Esophagus squamous epithelium (tissue), 5 donors: ENCODE measurements around the gene EFCAB7. TPM values are rescaled to one million over a fixed set of nuclear protein-coding genes. Genes with fewer than 3 reads are reported as not detected.

Experiments used
- DNase-seq: peaks from one replicate; lab custom pipeline; 2025; lab: John Stamatoyannopoulos, UW
- H3K27ac ChIP-seq, 4 donors: fragments of 200-600 bp; sonication (generic); one replicate each; pipeline ENCODE4 v1.5.1; 2016 to 2019; ENCODE audit warnings: mild to moderate bottlenecking in 1 of 4
- H3K27me3 ChIP-seq, 4 donors: fragments of 200-600 bp; sonication (generic); 1 replicate in 3 of 4; 2 replicates in 1 of 4; pipeline versions ENCODE4 v1.5.1 to v1.6.0; 2017 to 2021; ENCODE audit warnings: antibody characterized with exemption in 1 of 4
- H3K36me3 ChIP-seq, 3 donors: fragments of 200-600 bp; sonication (generic); one replicate each; pipeline ENCODE4 v1.5.1; 2016 to 2019
- H3K4me1 ChIP-seq, 3 donors: fragments of 200-600 bp; sonication (generic); one replicate each; pipeline ENCODE4 v1.5.1; 2017 to 2019
- H3K4me3 ChIP-seq, 4 donors: fragments of 200-600 bp; sonication (generic); 1 replicate in 3 of 4; 2 replicates in 1 of 4; pipeline ENCODE4 v1.5.1; 2016 to 2019; ENCODE audit warnings: mild to moderate bottlenecking in 2 of 4, moderate library complexity in 1 of 4
- H3K9me3 ChIP-seq, 3 donors: fragments of 200-600 bp; sonication (generic); one replicate each; pipeline ENCODE4 v1.5.1; 2016 to 2019
- CTCF ChIP-seq, 6 experiments: fragments of 450-650 bp in 4 of 6; fragments of 200-600 bp in 2 of 6; sonication (generic) in 2 of 6; IDR thresholded peaks; one replicate each; pipeline ENCODE4 v1.5.1; 2016 to 2019; ENCODE audit warnings: antibody characterized with exemption in 6 of 6, mild to moderate bottlenecking in 4 of 6, moderate library complexity in 4 of 6
- POLR2A ChIP-seq, 4 donors: fragments of 450-650 bp; IDR thresholded peaks; one replicate each; pipeline ENCODE4 v1.6.1; 2017; ENCODE audit warnings: antibody characterized with exemption in 4 of 4, mild to moderate bottlenecking in 4 of 4, moderate library complexity in 3 of 4
- WGBS, 2 donors: methylation state at CpG; one replicate each; pipeline ENCODE4 v1.1.5; 2018; 5-methylcytosine and 5-hydroxymethylcytosine counted together
- intact Hi-C: fragments of 100-400 bp; cut with DNase I; formaldehyde crosslinking; loops from one replicate; pipeline ENCODE4 v1.15.0; 2022
- total RNA-seq, 4 donors: library from RNA; depleted of rRNA; stranded (reverse); fragments of >200 nt; gene quantifications; one replicate each; pipeline ENCODE4 v1.1.0, GENCODE V29; 2016
- donor health status: DM: yes; HTN: yes; CAD: no.

The EFCAB7 gene
- total RNA-seq, 4 donors from 2014 or later: 1.1 to 4.2 (median 2.7) TPM

DNA sequence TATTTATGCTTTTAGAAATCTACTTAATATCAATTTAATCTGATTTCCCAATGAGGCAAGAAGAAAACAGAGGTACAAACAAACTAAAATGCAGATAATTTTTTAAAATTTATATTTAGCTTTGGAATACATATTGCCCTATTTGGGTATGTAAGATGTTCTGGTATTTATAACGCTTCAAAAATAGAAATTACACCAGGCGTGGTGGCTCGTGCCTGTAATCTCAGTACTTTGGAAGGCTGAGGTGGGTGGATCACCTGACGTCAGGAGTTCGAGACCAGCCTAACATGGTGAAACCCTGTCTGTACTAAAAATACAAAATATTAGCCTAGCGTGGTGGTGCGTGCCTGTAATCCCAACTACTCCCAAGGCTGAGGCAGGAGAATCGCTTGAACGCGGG is 13.6 kb upstream of the EFCAB7 start:
- no peaks in the 10 kb centered on the region for H3K4me1 ChIP-seq
- H3K4me3 ChIP-seq: no peak overlapping the region
- no peaks in the 10 kb centered on the region for H3K27me3 ChIP-seq
- no peak overlapping the region for H3K27ac ChIP-seq
- H3K36me3 ChIP-seq: peaks cover 0 to 28% (median 0%) of the 10 kb centered on the region in 3 donors
- intact Hi-C loops: no loop called here
- no peaks in the 10 kb centered on the region for H3K9me3 ChIP-seq
- no peak for DNase-seq
- WGBS, 2 donors: 85 to 87% methylated on average over 10 of the region's 10 CpGs
- TF ChIP-seq CTCF (IDR thresholded peaks at IDR 0.05): no peak
- TF ChIP-seq POLR2A (IDR thresholded peaks at IDR 0.05): no peak

GRCh38 chr1:63512584-63512983 is 10.7 kb upstream of the EFCAB7 start:
- intact Hi-C loops: no loop called here
- peaks cover 0 to 15% (median 0%) of the 10 kb centered on the region in 3 donors for H3K36me3 ChIP-seq
- H3K27ac ChIP-seq: no peak overlapping the region
- H3K9me3 ChIP-seq: no peaks in the 10 kb centered on the region
- TF ChIP-seq CTCF (IDR thresholded peaks at IDR 0.05): no peak
- TF ChIP-seq POLR2A (IDR thresholded peaks at IDR 0.05): no peak
- no peaks in the 10 kb centered on the region for H3K4me1 ChIP-seq
- DNase-seq: no peak
- H3K4me3 ChIP-seq: no peak overlapping the region
- H3K27me3 ChIP-seq: no peaks in the 10 kb centered on the region

DNA sequence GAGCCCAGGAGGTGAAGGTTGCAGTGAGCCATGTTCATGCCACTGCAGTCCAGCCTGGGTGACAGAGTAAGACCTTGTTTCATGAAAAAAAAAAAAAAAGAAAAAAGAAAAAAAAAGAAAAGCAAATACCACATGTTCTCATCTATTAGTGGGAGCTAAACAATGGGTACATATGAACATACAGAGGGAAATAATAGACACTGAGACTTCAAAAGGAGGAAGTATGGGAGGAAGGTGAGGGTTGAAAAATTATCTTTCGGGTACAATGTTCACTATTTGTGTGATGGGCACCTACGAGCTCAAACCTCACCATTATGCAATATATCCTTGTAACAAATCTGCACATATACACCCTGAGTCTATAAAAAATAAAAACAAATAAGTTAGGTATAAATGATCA is 6.7 kb upstream of the EFCAB7 start:
- no peaks in the 10 kb centered on the region for H3K9me3 ChIP-seq
- WGBS, 2 donors: 77 to 79% methylated on average over 2 of the region's 2 CpGs
- intact Hi-C loops: no loop called here
- no peak overlapping the region for H3K27ac ChIP-seq
- H3K36me3 ChIP-seq: no peaks in the 10 kb centered on the region
- DNase-seq: no peak
- H3K27me3 ChIP-seq: no peaks in the 10 kb centered on the region
- no peak overlapping the region for H3K4me3 ChIP-seq
- TF ChIP-seq POLR2A (IDR thresholded peaks at IDR 0.05): no peak
- TF ChIP-seq CTCF (IDR thresholded peaks at IDR 0.05): no peak
- H3K4me1 ChIP-seq: peaks cover 0 to 2% (median 0%) of the 10 kb centered on the region in 3 donors

DNA sequence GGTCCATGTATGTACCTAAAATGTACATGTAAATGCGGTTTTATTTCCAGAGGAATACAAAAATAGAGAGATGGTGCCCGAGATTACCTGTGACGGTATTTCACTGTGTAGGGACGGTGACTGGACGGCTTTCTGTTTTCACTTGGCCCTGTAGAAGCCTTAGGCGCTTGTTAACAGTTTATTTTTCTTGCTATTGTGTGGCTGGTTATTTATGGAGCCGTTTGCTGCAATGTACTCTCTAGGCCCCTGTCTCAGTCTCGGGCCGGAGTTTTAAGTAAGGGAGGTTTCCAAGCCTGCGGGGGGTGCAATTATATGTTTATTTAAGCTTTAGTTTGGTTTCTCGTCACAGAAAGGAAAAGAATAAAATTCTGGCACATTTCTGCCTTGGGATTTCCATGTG is 413 bp downstream of the EFCAB7 start:
- Histone ChIP-seq H3K4me3 (peak overlapping the region; percentile 55 to 82 (median 73)), H3K4me1 (peaks cover 0 to 26% (median 5%) of the 10 kb centered on the region in 3 donors), H3K27me3 (no peaks in the 10 kb centered on the region), H3K27ac (peak overlapping the region; percentile 81 to 98 (median 95)), H3K36me3 (peaks cover 0 to 18% (median 0%) of the 10 kb centered on the region in 3 donors), H3K9me3 (no peaks in the 10 kb centered on the region)
- WGBS, 2 donors: 0% methylated on average over 11 of the region's 11 CpGs
- intact Hi-C loops: loop anchor here (10.0 kb wide), 1 partner anchor 209 kb away; no protein-coding TSS in a partner anchor
- no peak for TF ChIP-seq CTCF (IDR thresholded peaks at IDR 0.05)
- TF ChIP-seq POLR2A (IDR thresholded peaks at IDR 0.05): no peak
- DNase-seq: no peak

- peaks cover 0 to 18% (median 0%) of the 10 kb centered on the region in 3 donors for H3K36me3 ChIP-seq
- intact Hi-C loops: loop anchor here (10.0 kb wide), 1 partner anchor 209 kb away; no protein-coding TSS in a partner anchor
- peak overlapping the region in 3 of 4 donors; percentile 81 to 97 (median 93) for H3K27ac ChIP-seq
- WGBS, 2 donors: 41 to 50% methylated on average over 3 of the region's 3 CpGs
- peak overlapping the region; percentile 55 to 82 (median 73) for H3K4me3 ChIP-seq
- H3K9me3 ChIP-seq: no peaks in the 10 kb centered on the region
- H3K27me3 ChIP-seq: no peaks in the 10 kb centered on the region
- TF ChIP-seq POLR2A (IDR thresholded peaks at IDR 0.05): no peak
- no peak for DNase-seq
- H3K4me1 ChIP-seq: peaks cover 0 to 26% (median 5%) of the 10 kb centered on the region in 3 donors
These were observed 876 bp downstream of the EFCAB7 start for GRCh38 chr1:63524201-63524600.

DNA sequence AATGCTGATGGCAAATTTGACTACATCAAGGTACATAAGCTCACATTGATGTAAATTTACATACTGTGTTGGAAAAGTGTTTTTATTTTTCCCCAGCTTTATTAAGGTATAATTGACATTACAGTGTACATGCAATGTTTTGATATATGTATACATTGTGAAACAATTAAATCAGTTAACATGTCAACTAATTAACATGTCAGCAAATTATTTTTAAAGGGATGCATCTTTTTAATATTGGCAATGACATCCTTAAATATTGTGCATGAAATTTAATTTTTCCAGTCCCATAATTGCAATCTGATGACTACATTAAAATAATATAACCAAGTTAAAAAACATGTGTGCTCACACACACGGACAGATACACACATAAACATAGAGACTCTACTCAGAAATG is 9.4 kb downstream of the EFCAB7 start:
- DNase-seq: no peak
- WGBS, 2 donors: 72 to 73% methylated on average over 1 of the region's 1 CpG
- Histone ChIP-seq H3K36me3 (peaks cover 0 to 47% (median 0%) of the 10 kb centered on the region in 3 donors), H3K27ac (no peak overlapping the region), H3K4me1 (no peaks in the 10 kb centered on the region), H3K4me3 (no peak overlapping the region), H3K27me3 (no peaks in the 10 kb centered on the region), H3K9me3 (no peaks in the 10 kb centered on the region)
- intact Hi-C loops: no loop called here
- no peak for TF ChIP-seq POLR2A (IDR thresholded peaks at IDR 0.05)
- TF ChIP-seq CTCF (IDR thresholded peaks at IDR 0.05): no peak
